HL-60/S4 (cell line): ENCODE measurements around the gene PRDM1.

ENCODE experiments used
- in situ Hi-C: fragments of 300-500 bp; cut with MboI; formaldehyde crosslinking; loops from 2 replicates; pipeline ENCODE4 v1.14.3; 2022; ENCODE audit warnings: low sequenced_read_pairs

PRDM1 gene

GRCh38 chr6:106069478-106069877 is 16.7 kb upstream of the PRDM1 start:
- in situ Hi-C loops = no loop called here

GRCh38 chr6:106070636-106071035 is 15.5 kb upstream of the PRDM1 start:
- in situ Hi-C loops = no loop called here

- in situ Hi-C loops = no loop called here
Observed at GRCh38 chr6:106072501-106073090, 13.5 kb upstream of the PRDM1 start.

- in situ Hi-C loops = no loop called here
Observed at GRCh38 chr6:106074146-106074545, 12.0 kb upstream of the PRDM1 start.

GRCh38 chr6:106076139-106076538 is 10.0 kb upstream of the PRDM1 start:
- in situ Hi-C loops = loop anchor here (25.0 kb wide), 1 partner anchor 589 kb away; no protein-coding TSS in a partner anchor

DNA sequence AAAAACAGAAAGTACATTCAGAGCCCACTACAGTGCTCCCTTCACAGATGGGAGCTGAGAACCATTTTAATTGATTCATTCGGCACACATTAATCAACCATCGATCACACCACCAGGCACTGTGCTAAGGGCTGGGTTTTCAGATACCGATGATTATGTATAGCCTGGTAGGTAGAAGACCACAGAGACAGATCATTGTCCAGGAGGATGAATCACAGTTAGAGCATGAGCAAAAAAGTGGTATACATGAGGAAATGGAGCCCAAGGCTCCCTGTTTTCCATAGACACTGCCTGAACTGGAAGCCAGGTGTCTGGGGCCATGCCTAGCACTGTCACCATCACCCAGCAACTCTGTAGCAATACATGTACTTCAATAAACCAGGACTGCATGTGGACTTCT is 9.0 kb upstream of the PRDM1 start:
- in situ Hi-C loops = loop anchor here (25.0 kb wide), 1 partner anchor 590 kb away; no protein-coding TSS in a partner anchor

- in situ Hi-C loops = loop anchor here (25.0 kb wide), 1 partner anchor 591 kb away; no protein-coding TSS in a partner anchor
Observed at GRCh38 chr6:106077881-106078280, 8.3 kb upstream of the PRDM1 start.

- in situ Hi-C loops = loop anchor here (25.0 kb wide), 1 partner anchor 593 kb away; no protein-coding TSS in a partner anchor
Observed at GRCh38 chr6:106079961-106080762, 6.0 kb upstream of the PRDM1 start.

GRCh38 chr6:106080763-106081095 is 5.4 kb upstream of the PRDM1 start:
- in situ Hi-C loops = loop anchor here (25.0 kb wide), 1 partner anchor 593 kb away; no protein-coding TSS in a partner anchor

- in situ Hi-C loops = loop anchor here (25.0 kb wide), 1 partner anchor 594 kb away; no protein-coding TSS in a partner anchor
Observed at GRCh38 chr6:106081715-106082114, 4.4 kb upstream of the PRDM1 start.

DNA sequence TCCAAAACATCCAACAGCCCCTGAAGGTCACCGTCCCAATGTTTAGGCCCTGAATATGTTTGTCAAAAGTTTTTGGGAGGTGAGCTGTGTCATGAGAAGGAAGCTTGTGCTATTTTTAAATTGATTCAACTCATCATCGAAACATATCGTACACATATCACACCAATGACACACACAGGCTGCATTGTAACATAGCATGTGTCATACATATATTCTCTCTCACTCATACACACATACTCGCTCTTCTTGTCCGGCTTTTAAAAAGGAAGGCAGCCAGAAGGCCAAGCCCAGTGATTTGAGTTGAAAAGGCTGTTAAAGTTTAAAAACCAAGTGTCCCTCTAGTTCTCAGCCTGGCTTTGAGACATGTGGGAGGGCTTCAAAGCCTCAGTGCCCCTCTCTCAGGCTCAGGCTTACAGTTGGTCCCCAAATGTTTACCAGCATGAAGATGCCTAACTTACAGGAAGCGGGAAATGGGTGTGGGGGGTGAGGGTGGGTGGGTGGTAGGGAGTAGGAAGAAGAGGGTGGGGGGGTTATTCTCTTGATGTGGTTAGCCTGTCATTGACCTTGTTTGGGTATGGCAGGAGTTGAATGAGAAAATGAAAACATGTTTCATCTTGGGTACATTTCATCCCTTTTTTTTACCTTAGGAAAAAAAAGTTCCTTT is 3.3 kb upstream of the PRDM1 start:
- in situ Hi-C loops = loop anchor here (25.0 kb wide), 1 partner anchor 596 kb away; no protein-coding TSS in a partner anchor

GRCh38 chr6:106083618-106084017 is 2.5 kb upstream of the PRDM1 start:
- in situ Hi-C loops = loop anchor here (25.0 kb wide), 1 partner anchor 596 kb away; no protein-coding TSS in a partner anchor

- in situ Hi-C loops = loop anchor here (25.0 kb wide), 1 partner anchor 597 kb away; no protein-coding TSS in a partner anchor
Observed at GRCh38 chr6:106084106-106084988, 1.8 kb upstream of the PRDM1 start.

GRCh38 chr6:106084989-106085691 is 996 bp upstream of the PRDM1 start:
- in situ Hi-C loops = loop anchor here (25.0 kb wide), 1 partner anchor 598 kb away; no protein-coding TSS in a partner anchor

- in situ Hi-C loops = loop anchor here (25.0 kb wide), 1 partner anchor 598 kb away; no protein-coding TSS in a partner anchor
Observed at GRCh38 chr6:106085692-106085983, 498 bp upstream of the PRDM1 start.

GRCh38 chr6:106086814-106087175 is 659 bp downstream of the PRDM1 start:
- in situ Hi-C loops = loop anchor here (25.0 kb wide), 1 partner anchor 599 kb away; no protein-coding TSS in a partner anchor

GRCh38 chr6:106087548-106088325 is 1.6 kb downstream of the PRDM1 start:
- in situ Hi-C loops = loop anchor here (25.0 kb wide), 1 partner anchor 600 kb away; no protein-coding TSS in a partner anchor

DNA sequence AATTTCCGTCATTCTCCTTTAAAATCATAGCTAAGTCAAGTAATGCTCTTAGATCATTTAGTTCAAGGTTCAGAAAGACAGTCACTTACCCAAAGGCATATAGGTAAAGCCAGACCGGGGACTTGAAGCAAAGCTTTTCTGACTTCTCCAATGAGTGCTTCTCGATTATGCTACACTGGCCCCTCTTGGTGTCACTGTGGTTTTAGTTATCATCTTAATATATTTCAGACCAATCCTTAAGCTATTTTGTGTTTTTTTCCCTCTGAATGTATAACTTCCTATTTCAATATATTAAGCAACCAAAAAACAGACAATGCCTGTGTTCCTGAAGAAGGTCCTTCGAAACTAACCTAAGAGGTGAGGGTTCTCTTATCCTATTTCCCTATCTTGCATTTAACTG is 3.9 kb downstream of the PRDM1 start:
- in situ Hi-C loops = loop anchor here (25.0 kb wide), 1 partner anchor 603 kb away; no protein-coding TSS in a partner anchor

- in situ Hi-C loops = loop anchor here (25.0 kb wide), 1 partner anchor 605 kb away; no protein-coding TSS in a partner anchor
Observed at GRCh38 chr6:106092279-106092678, 6.1 kb downstream of the PRDM1 start.
